Transverse colon (tissue), 4 donors: ENCODE measurements around the gene PDIA5. TPM values are rescaled to one million over a fixed set of nuclear protein-coding genes. Genes with fewer than 3 reads are reported as not detected.

ENCODE experiments used
- DNase-seq: peaks from one replicate; pipeline ENCODE4 v3.0.0-alpha.2; 2019
- H3K27ac ChIP-seq, 4 donors: fragments of 200-600 bp; sonication (generic); 2 replicates each; pipeline ENCODE4 v1.5.1; 2016 to 2018; ENCODE audit warnings: inconsistent platforms in 4 of 4
- H3K27me3 ChIP-seq: fragments of 200-600 bp; sonication (generic); 2 replicates; pipeline ENCODE4 v1.5.1; 2017; ENCODE audit warnings: inconsistent platforms
- H3K36me3 ChIP-seq, 4 donors: fragments of 200-600 bp; sonication (generic); 2 replicates each; pipeline ENCODE4 v1.5.1; 2017 to 2019; ENCODE audit warnings: inconsistent platforms in 4 of 4
- H3K4me1 ChIP-seq, 4 donors: fragments of 200-600 bp; sonication (generic); 2 replicates each; pipeline ENCODE4 v1.5.1; 2017 to 2020; ENCODE audit warnings: inconsistent platforms in 4 of 4
- H3K4me3 ChIP-seq, 4 donors: fragments of 200-600 bp; sonication (generic); 1 replicate in 1 of 4; 2 replicates in 3 of 4; pipeline versions ENCODE4 v1.5.1 to v1.6.1; 2017 to 2019; ENCODE audit warnings: inconsistent platforms in 4 of 4
- H3K9me3 ChIP-seq, 2 donors: fragments of 200-600 bp; sonication (generic); 2 replicates each; pipeline ENCODE4 v1.5.1; 2017 to 2019; ENCODE audit warnings: inconsistent platforms in 2 of 2
- CTCF ChIP-seq, 5 experiments: fragments of 200-600 bp in 3 of 5; fragments of 450-650 bp in 2 of 5; sonication (generic) in 3 of 5; IDR thresholded peaks; 1 replicate in 2 of 5; 2 replicates in 3 of 5; pipeline ENCODE4 v1.5.1; 2016 to 2017; ENCODE audit warnings: antibody characterized with exemption in 5 of 5, inconsistent platforms in 3 of 5, mild to moderate bottlenecking in 2 of 5, moderate library complexity in 1 of 5
- EP300 ChIP-seq: sonication (generic); formaldehyde crosslinking; IDR thresholded peaks from one replicate; pipeline ENCODE4 v1.6.1; 2017; ENCODE audit warnings: antibody characterized with exemption, low read depth
- POLR2A ChIP-seq: fragments of 450-650 bp; IDR thresholded peaks from one replicate; pipeline ENCODE4 v1.6.1; 2016; ENCODE audit warnings: antibody characterized with exemption, mild to moderate bottlenecking, moderate library complexity
- POLR2AphosphoS5 ChIP-seq, 3 donors: sonication (generic); formaldehyde crosslinking; IDR thresholded peaks; one replicate each; pipeline ENCODE4 v1.6.1; 2016; ENCODE audit warnings: antibody characterized with exemption in 3 of 3
- WGBS, 2 donors: methylation state at CpG; one replicate each; pipeline ENCODE4 v1.1.5; 2018; ENCODE audit warnings: low coverage in 1 of 2; 5-methylcytosine and 5-hydroxymethylcytosine counted together
- in situ Hi-C, 4 donors: fragments of 200-750 bp; cut with MboI; loops; one replicate each; pipeline versions ENCODE4 v1.15.0 to v1.15.1; 2017; ENCODE audit warnings: low sequenced_read_pairs in 3 of 4, low pct_ligation_motif_present in 1 of 4, low pct_unique_long_range_greater_than_20kb in 1 of 4
- intact Hi-C: fragments of 100-400 bp; cut with DNase I; formaldehyde crosslinking; loops from one replicate; pipeline ENCODE4 v1.15.1; 2023; ENCODE audit warnings: low total_unique reads
- total RNA-seq, 4 donors: library from RNA; depleted of rRNA; stranded (reverse); fragments of >200 nt; gene quantifications; one replicate each; pipeline ENCODE4 v1.1.0, GENCODE V29; 2016

Gene PDIA5
- total RNA-seq, 4 donors from 2014 or later, result 17.3 to 185 (median 65.1) TPM

- peaks cover 0 to 20% (median 0%) of the 10 kb centered on the region in 4 donors for H3K36me3 ChIP-seq
- DNase-seq, result no peak
- WGBS, 2 donors, result 93% methylated on average over 3 of the region's 3 CpGs; no CpG with 5 or more reads in 1 of the 2 donors
Measured at GRCh38 chr3:123104550-123104949, 37.7 kb downstream of the PDIA5 start.

GRCh38 chr3:123105201-123106189, 38.7 kb downstream of the PDIA5 start:
- no peak overlapping the region for H3K27ac ChIP-seq
- H3K4me3 ChIP-seq, result no peak overlapping the region
- no peaks in the 10 kb centered on the region for H3K27me3 ChIP-seq
- no peaks in the 10 kb centered on the region for H3K4me1 ChIP-seq
- in situ Hi-C loops, result no loop called here
- no peak for DNase-seq
- no peak for TF ChIP-seq POLR2AphosphoS5 (IDR thresholded peaks at IDR 0.05)
- TF ChIP-seq CTCF (IDR thresholded peaks at IDR 0.05), result no peak
- no peak for TF ChIP-seq POLR2A
- TF ChIP-seq EP300, result no peak
- intact Hi-C loops, result no loop called here
- WGBS, 2 donors, result 75 to 92% methylated on average over 2 to 12 of the region's 12 CpGs
- H3K9me3 ChIP-seq, result no peaks in the 10 kb centered on the region
- peaks cover 0 to 22% (median 0%) of the 10 kb centered on the region in 4 donors for H3K36me3 ChIP-seq

More at GRCh38 chr3:123104550-123104949, 37.7 kb downstream of the PDIA5 start:
- intact Hi-C loops, result no loop called here
- Histone ChIP-seq H3K9me3 (no peaks in the 10 kb centered on the region), H3K27ac (peak overlapping the region in 1 of 4 donors; percentile 4), H3K27me3 (no peaks in the 10 kb centered on the region), H3K4me3 (no peak overlapping the region), H3K4me1 (no peaks in the 10 kb centered on the region)
- no peak for TF ChIP-seq POLR2A
- TF ChIP-seq EP300, result no peak
- no peak for TF ChIP-seq POLR2AphosphoS5 (IDR thresholded peaks at IDR 0.05)
- no peak for TF ChIP-seq CTCF (IDR thresholded peaks at IDR 0.05)
- in situ Hi-C loops, result no loop called here

GRCh38 chr3:123110282-123110975, 43.6 kb downstream of the PDIA5 start:
- WGBS, 2 donors, result 91 to 94% methylated on average over 6 to 19 of the region's 19 CpGs
- TF ChIP-seq POLR2AphosphoS5 (IDR thresholded peaks at IDR 0.05) (no peak), CTCF (IDR thresholded peaks at IDR 0.05) (no peak), EP300 (no peak), POLR2A (no peak)
- in situ Hi-C loops, result no loop called here
- H3K9me3 ChIP-seq, result no peaks in the 10 kb centered on the region
- H3K4me1 ChIP-seq, result no peaks in the 10 kb centered on the region
- peaks cover 0 to 12% (median 2%) of the 10 kb centered on the region in 4 donors for H3K36me3 ChIP-seq
- H3K27ac ChIP-seq, result no peak overlapping the region
- H3K4me3 ChIP-seq, result no peak overlapping the region
- H3K27me3 ChIP-seq, result no peaks in the 10 kb centered on the region
- no peak for DNase-seq
- intact Hi-C loops, result no loop called here

- Histone ChIP-seq H3K4me1 (no peaks in the 10 kb centered on the region), H3K4me3 (no peak overlapping the region), H3K27ac (no peak overlapping the region), H3K9me3 (no peaks in the 10 kb centered on the region), H3K36me3 (peaks cover 0 to 12% (median 3%) of the 10 kb centered on the region in 4 donors), H3K27me3 (no peaks in the 10 kb centered on the region)
- no peak for DNase-seq
- 86 to 88% methylated on average over 2 to 11 of the region's 11 CpGs for WGBS, 2 donors
- in situ Hi-C loops (no loop called here), intact Hi-C loops (no loop called here)
- TF ChIP-seq POLR2A, result no peak
- no peak for TF ChIP-seq CTCF (IDR thresholded peaks at IDR 0.05)
- no peak for TF ChIP-seq EP300
Measured at GRCh38 chr3:123110976-123111615, 44.3 kb downstream of the PDIA5 start.
